ENCODE measurements around the gene USP17L20. TPM values are rescaled to one million over a fixed set of nuclear protein-coding genes. Genes with fewer than 3 reads are reported as not detected.
"Not testable (repeated sequence)": the region's sequence is repeated elsewhere in the genome, so short reads cannot be mapped to it uniquely, and the experiment has no call there.

Gene USP17L20
- polyA plus RNA-seq, 1 of the 3 experiments (the other 2 are of a cell fraction), result not detected

- H3K27ac ChIP-seq (ENCODE audit: low read depth in 2 of 2, low read length in 1 of 2); H3K4me1 ChIP-seq (ENCODE audit: control insufficient read depth in 1 of 2, insufficient read depth in 2 of 2, low read depth in 1 of 2, low read length in 1 of 2); DNase-seq; H3K79me2 ChIP-seq (ENCODE audit: insufficient read depth); H3K9me3 ChIP-seq; H3K36me3 ChIP-seq (replicated peaks in 1 of 2; ENCODE audit: control insufficient read depth in 1 of 2, insufficient read depth in 2 of 2, low read length in 1 of 2); H3K9me2 ChIP-seq; H3K27me3 ChIP-seq (ENCODE audit: insufficient read depth); POLR2A ChIA-PET; H3K9ac ChIP-seq; CTCF ChIA-PET; H3K4me3 ChIP-seq (ENCODE audit: low read depth in 2 of 2, low read length in 1 of 2); H3F3A ChIP-seq (replicated peaks; ENCODE audit: insufficient read depth); H4K20me1 ChIP-seq (ENCODE audit: insufficient read depth); H2AFZ ChIP-seq (ENCODE audit: low read depth); H3K4me2 ChIP-seq: not testable (repeated sequence)
- WGBS (ENCODE audit: low lambda C conversion rate), result no CpG with 5 or more reads among the region's 13 CpGs
Measured at GRCh38 chr4:9262572-9262971, 4.6 kb downstream of the USP17L20 start, which contains the start of gene USP17L21. TSS of gene USP17L21 (plus strand) at chr4:9262872. CDS start at chr4:9262872, 0 bp downstream.

DNA sequence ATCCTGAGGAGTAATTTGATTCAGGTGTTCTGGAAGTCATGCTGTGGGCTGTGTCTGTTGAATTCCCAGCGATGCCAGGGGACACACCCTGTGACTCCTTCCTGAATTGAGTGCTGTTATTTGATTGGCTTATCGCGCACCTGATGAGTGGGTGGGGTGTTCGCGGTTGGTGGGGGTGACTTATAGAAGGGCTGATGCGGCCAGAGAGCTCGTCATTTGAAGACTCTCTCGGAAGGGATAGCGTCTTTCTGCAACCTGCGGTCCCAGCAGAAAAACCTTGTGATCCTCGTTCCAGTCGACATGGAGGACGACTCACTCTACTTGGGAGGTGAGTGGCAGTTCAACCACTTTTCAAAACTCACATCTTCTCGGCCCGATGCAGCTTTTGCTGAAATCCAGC is 9.4 kb downstream of the USP17L20 start, which contains the start of gene USP17L22:
Gene USP17L22 (plus strand): TSS at position 301 of the 400 bp plus-strand sequence. CDS start 0 bp downstream, at position 301.
- POLR2A ChIA-PET; H3K9ac ChIP-seq; H3K4me3 ChIP-seq (ENCODE audit: low read depth in 2 of 2, low read length in 1 of 2); DNase-seq; H3K4me2 ChIP-seq; H3K79me2 ChIP-seq (ENCODE audit: insufficient read depth); H3F3A ChIP-seq (replicated peaks; ENCODE audit: insufficient read depth); H3K27ac ChIP-seq (ENCODE audit: low read depth in 2 of 2, low read length in 1 of 2); H3K9me2 ChIP-seq; H3K9me3 ChIP-seq; H3K27me3 ChIP-seq (ENCODE audit: insufficient read depth); H3K4me1 ChIP-seq (ENCODE audit: control insufficient read depth in 1 of 2, insufficient read depth in 2 of 2, low read depth in 1 of 2, low read length in 1 of 2); CTCF ChIA-PET; H2AFZ ChIP-seq (ENCODE audit: low read depth); H3K36me3 ChIP-seq (replicated peaks in 1 of 2; ENCODE audit: control insufficient read depth in 1 of 2, insufficient read depth in 2 of 2, low read length in 1 of 2); H4K20me1 ChIP-seq (ENCODE audit: insufficient read depth): not testable (repeated sequence)
- WGBS (ENCODE audit: low lambda C conversion rate), result no CpG with 5 or more reads among the region's 15 CpGs

DNA sequence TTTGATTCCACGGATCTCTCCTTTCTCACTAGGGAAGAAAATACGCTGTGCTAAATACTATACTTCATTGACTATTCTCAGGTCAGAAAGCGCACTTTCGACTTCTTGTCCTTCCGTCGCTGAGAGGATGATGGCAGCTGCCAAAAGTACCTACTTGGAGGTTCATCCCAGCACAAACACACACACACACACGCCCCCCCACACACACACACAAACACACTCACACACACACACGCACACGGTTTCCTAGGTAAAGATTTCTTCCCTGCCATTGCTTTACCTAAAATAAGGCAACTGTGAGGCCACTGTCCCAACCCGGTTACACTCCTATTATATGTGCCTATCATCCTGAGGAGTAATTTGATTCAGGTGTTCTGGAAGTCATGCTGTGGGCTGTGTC is 13.8 kb downstream of the USP17L20 start:
- H3F3A ChIP-seq (replicated peaks; ENCODE audit: insufficient read depth); CTCF ChIA-PET; POLR2A ChIA-PET; H3K9ac ChIP-seq; H4K20me1 ChIP-seq (ENCODE audit: insufficient read depth); H3K4me3 ChIP-seq (ENCODE audit: low read depth in 2 of 2, low read length in 1 of 2); DNase-seq; H3K9me2 ChIP-seq; H3K4me1 ChIP-seq (ENCODE audit: control insufficient read depth in 1 of 2, insufficient read depth in 2 of 2, low read depth in 1 of 2, low read length in 1 of 2); H3K36me3 ChIP-seq (replicated peaks in 1 of 2; ENCODE audit: control insufficient read depth in 1 of 2, insufficient read depth in 2 of 2, low read length in 1 of 2); H3K9me3 ChIP-seq; H2AFZ ChIP-seq (ENCODE audit: low read depth); H3K4me2 ChIP-seq; H3K79me2 ChIP-seq (ENCODE audit: insufficient read depth); H3K27me3 ChIP-seq (ENCODE audit: insufficient read depth); H3K27ac ChIP-seq (ENCODE audit: low read depth in 2 of 2, low read length in 1 of 2): not testable (repeated sequence)
- WGBS (ENCODE audit: low lambda C conversion rate), result 35% methylated on average over 8 of the region's 10 CpGs

Other genes with a start within 250 kb of the USP17L20 start
- gene FAM90A26, start 87.7 kb upstream of the USP17L20 start, polyA plus RNA-seq (2012; rRNA removed), result not detected in 2 replicates
- gene USP17L10, start 47.5 kb upstream of the USP17L20 start, polyA plus RNA-seq (2012; rRNA removed), result not detected in 2 replicates
- not detected in 2 replicates for gene USP17L11, start 42.7 kb upstream of the USP17L20 start, polyA plus RNA-seq (2012; rRNA removed)
- gene USP17L12, start 38.0 kb upstream of the USP17L20 start, polyA plus RNA-seq (2012; rRNA removed), result not detected in 2 replicates
- not detected in 2 replicates for gene USP17L13, start 33.2 kb upstream of the USP17L20 start, polyA plus RNA-seq (2012; rRNA removed)
- gene USP17L15, start 23.7 kb upstream of the USP17L20 start, polyA plus RNA-seq (2012; rRNA removed), result not detected in 2 replicates
- not detected in 2 replicates for gene USP17L17, start 14.2 kb upstream of the USP17L20 start, polyA plus RNA-seq (2012; rRNA removed)
- not detected in 2 replicates for gene USP17L18, start 9.5 kb upstream of the USP17L20 start, polyA plus RNA-seq (2012; rRNA removed)
- gene USP17L19, start 4.7 kb upstream of the USP17L20 start, polyA plus RNA-seq (2012; rRNA removed), result not detected in 2 replicates
- not detected in 2 replicates for gene USP17L21, start 4.7 kb downstream of the USP17L20 start, polyA plus RNA-seq (2012; rRNA removed)
- not detected in 2 replicates for gene USP17L22, start 9.5 kb downstream of the USP17L20 start, polyA plus RNA-seq (2012; rRNA removed)
- gene USP17L24, start 67.0 kb downstream of the USP17L20 start, polyA plus RNA-seq (2012; rRNA removed), result not detected in 2 replicates
- not detected in 2 replicates for gene USP17L25, start 71.8 kb downstream of the USP17L20 start, polyA plus RNA-seq (2012; rRNA removed)
- not detected in 2 replicates for gene USP17L26, start 76.5 kb downstream of the USP17L20 start, polyA plus RNA-seq (2012; rRNA removed)
- not detected in 2 replicates for gene USP17L5, start 81.3 kb downstream of the USP17L20 start, polyA plus RNA-seq (2012; rRNA removed)
- gene USP17L27, start 86.0 kb downstream of the USP17L20 start, polyA plus RNA-seq (2012; rRNA removed), result not detected in 2 replicates
- gene USP17L28, start 90.8 kb downstream of the USP17L20 start, polyA plus RNA-seq (2012; rRNA removed), result not detected in 2 replicates
- not detected in 2 replicates for gene USP17L29, start 95.5 kb downstream of the USP17L20 start, polyA plus RNA-seq (2012; rRNA removed)
- gene USP17L30, start 105.0 kb downstream of the USP17L20 start, polyA plus RNA-seq (2012; rRNA removed), result not detected in 2 replicates
- not detected in 2 replicates for gene DEFB131A, start 186.3 kb downstream of the USP17L20 start, polyA plus RNA-seq (2012; rRNA removed)

Measured in SK-N-SH (cell line).